T-helper 22 cell (primary cell): ENCODE measurements around the gene ADARB1.
A peak's percentile ranks its signal among the peaks of the same experiment; 100 is the strongest.

Source experiments
- DNase-seq: peaks from one replicate; pipeline ENCODE4 v3.0.0-alpha.2; 2020; ENCODE audit warnings: low read depth

The ADARB1 gene

DNA sequence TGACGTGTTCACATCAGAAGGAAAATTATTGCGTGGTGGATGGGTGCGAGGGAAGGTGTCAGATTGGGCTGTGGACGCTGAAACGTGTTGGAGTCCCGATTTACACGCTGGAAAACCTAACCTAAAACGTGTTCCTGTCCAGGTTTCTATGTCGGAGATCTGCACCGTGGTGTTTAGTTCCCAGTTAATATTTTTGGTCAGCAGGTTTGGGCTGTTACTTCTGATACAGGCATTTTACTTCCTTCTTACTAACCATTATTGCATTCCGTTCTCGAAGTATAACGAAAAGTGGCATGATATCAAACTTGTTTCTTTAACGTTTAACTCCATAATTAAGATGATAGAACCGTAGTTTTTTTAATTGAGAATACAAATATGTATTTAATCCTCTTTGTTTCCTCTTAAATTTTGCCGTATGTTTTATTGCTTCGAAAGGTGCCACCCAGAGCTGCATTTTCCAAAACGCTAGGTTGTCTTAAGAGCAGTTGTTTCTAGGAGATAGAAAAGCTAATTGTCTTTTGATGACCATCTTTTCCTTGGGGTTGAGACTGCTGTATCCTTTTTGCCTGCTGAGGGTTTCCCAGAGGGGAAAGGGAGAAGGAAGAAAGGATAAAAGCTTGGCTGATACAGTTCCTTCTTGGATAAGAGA is 1.3 kb downstream of the ADARB1 start:
- no peak for DNase-seq

DNA sequence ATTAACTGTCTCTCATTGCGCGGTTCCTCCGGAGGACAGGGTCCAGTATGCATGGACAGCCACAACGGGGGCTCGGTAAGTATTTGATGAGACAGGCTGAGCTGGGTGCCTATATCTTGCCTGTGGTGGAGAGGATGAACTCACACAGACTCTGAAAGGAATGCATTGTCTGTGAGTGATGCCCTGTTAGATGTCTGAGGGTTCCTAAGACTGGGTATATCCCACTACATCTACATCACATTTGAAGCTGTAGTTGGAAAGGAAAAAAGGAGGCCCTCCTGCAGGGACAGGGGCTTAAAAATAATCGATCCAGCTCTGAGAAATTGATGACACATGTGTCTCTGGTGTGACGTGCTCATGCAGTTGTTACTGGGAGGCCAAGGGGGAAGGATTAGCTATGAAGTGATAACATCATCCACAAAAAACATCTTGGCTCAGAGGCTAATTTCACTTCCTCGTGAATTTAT is 1.9 kb downstream of the ADARB1 start:
- DNase-seq: no peak

DNA sequence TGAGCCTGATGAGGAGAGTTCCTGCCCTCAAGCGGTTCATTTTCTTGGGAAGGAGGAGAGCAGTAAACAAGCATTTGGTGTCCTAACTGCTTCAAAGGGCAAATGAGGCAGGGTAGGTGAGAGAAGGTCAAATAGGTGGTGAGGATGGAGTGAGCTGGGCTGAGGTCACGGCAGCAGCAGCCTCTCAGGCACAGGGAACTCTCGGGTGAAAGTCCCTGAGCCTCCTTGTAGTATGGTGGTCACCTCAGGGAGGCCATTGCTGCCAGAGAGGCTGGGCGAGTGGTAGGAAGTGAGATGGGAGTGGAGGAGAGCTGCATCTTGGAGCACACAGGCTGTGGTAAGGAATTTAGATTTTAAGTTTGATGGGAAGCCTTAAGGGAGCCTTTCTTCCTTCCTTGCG is 4.0 kb downstream of the ADARB1 start:
- no peak for DNase-seq

DNA sequence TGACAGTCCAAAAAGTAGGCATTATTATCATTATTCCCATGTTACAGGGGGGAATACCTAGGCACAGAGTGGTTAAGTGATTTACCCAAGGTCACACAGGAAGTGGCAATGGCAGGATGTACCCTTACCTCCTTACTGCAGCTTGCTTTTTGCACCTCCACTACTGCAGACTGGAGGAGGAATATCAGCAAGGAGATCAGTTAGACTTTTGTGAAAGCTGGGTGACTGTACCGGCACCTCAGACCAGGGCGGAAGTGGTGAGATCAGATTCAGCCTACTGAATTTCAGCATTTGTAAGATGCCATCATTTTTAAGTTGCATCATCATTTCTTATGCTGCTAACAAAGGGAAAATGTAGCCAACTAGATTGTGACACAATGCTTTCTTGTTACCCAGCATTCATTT is 4.5 kb downstream of the ADARB1 start:
- peak; percentile 76 for DNase-seq

DNA sequence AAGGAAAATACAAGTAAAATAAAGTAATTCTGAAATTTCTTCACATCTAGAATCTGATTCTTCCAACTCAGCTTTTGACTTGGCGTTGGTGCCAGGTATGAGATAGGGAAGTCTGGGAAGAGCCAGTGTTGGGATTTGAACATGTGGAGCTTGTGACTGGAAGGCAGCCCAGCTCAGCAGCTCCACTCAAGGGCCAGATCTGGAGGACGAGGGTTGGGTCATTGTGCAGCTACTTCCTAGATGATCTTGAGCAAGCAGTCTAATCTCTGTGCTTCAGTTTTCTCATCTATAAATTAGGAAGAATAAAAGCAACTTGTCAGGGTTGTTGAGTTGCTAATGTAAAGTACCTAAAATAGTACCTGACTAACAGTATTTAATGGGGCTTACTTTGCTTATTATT is 5.0 kb downstream of the ADARB1 start:
- DNase-seq: no peak

DNA sequence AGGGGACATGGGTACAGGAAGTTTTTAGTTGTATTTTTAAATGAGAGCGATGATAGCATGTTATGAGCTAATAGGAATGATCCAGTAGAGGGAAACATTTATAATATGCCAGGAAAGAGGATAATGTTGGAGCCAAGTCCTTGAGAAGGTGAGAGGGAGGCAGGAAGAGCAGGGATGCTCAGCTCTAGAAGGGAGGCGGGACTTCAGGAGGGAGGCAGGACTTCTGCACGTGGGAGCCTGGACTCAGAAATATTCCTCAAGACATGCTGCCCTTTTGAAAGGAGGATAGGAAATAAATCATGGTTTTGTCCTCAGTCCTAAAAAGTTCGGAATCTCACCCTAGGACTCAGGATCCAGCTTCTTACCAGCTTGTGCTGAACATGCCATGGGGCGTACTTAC is 5.9 kb downstream of the ADARB1 start:
- no peak for DNase-seq

DNA sequence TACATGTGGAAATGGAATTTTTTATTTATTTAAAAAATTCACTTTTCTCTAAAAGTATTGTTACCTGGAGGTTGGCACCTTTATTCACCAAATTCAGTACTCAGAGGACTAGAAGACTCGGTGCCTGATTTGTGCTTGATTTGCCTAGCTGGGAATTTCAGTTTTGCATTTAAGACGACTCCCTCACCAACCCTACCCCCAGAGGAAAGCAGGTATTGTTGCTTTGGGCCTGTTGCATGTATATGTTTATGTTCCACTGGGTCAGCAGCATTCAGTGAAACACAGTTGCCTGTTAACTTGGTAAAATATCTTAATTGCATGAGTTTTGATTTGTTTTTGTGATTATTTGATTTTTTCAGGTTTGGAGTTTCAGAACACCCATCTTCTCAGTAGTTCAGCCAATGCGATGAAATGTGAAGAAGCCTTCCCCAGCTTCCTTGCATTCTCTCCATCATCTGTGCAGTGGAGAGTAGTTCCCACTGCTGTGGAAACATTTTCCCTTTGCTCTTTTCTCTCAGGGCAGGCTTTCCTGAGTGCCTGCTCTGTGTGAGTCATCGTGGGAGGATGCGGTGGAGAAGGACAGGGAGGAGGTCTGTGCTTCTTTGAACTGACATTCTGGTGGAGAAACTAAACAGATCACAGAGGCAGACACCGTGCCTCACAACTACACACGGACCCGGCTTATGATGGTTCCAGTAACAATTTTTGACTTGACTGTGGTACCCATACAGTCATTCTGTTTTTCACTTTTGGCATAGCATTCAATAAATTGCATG is 6.4 kb downstream of the ADARB1 start:
- DNase-seq: peak; percentile 41

DNA sequence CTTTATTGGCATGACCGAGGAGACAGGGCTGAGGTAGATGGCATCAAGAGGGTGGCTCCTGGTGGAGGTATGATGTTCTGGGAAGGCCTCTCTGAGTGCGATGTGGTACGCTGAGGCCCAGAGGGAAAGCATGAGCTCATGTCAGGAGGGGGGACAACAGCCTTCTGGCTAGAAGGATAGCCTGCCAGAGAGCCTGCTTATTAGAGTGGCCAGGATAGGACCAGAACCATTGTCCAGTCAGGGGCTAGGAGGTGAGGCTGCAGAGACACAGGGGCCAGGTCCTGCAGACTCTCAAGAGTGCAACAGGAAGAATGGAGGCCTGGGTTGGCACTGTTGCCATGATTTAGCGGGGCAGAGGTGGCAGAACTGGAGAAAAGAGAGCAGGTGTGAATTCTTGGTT is 7.3 kb downstream of the ADARB1 start:
- no peak for DNase-seq

DNA sequence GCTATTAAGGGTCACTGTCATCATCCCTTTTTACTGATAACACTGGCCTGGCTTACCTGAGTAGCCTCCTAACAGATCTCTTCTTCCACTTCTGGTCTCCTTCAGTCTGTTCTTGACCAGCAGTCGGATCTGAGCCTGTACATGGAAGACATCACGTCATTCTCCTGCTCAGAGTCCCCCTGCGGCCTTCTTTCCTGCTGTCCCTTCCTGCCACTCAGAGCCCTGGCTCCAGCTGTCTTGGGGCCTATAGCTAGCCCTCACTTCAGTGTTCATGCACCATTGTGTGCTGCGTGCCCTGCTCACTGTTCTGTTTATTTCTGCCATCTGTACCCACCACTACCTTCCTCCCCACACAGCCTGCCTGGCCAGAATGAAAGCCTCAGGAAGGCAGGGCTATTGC is 8.4 kb downstream of the ADARB1 start:
- DNase-seq: no peak

DNA sequence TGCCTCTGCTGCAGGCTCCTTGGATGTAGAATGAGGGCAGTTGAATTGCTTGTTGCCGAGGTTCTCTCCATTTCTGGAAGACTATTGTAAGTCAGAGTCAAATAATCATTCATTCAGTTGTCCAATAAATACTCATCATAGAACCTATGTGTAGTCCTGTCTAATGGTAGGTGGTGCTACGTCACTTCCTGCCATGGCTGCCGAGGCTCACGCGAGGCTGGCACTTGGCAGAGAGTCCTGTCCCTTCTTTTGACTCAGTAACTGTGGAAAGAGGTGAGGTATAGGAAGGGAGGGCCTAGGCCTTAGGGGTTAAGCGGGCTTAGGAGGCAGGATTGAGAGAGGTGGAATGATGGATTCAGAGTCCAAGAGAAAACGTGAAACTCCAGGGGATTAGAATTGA is 9.7 kb downstream of the ADARB1 start:
- no peak for DNase-seq

DNA sequence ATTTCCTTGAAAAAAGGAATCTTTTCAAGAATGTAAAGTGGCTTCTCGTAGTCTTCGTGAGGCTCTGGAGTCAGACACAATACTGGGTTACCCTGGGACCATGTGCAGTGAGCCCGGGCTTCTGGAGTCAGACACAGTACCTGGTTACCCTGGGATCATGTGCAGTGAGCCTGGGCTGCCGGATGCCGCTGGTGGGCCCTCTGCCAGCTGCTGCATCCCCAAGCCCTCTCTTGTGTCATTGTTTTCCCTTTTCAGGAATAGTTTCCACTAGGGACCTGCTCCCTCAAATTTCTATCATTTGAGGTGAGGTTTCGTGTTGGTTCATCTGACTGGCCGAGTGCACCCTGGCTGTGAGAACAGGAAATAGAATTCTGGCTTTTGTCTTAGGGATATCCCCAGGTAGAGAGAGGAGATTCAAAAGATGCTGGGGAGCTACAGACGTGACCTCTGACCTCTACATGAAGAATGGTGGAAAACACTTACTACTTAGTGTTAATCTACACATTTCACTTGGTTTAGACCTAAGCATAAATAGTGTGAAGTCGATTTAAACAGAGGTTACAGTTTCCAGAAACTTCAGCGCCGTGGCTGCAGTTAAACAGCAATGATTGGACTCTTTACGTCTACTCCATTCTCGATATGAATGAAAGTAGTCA is 10.6 kb downstream of the ADARB1 start:
- no peak for DNase-seq

DNA sequence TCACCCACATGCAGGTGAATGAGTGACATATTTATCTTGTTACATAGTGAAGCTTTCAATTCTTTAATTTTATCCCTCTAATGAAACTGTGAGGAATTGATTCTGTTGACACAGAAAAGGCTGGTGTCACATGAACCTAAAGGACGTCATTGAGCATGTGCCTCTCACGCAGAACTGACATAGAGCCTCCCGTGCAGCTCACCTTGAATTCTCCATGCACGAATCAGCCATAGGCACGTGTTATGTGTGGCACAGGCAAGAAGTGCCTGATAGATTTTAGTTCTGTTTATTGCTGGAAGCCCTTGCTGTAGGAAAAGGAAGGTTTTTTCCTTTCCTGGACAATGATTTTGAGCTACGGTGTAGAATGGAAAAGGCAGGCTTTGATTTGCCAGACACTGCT is 11.3 kb downstream of the ADARB1 start:
- DNase-seq: no peak

DNA sequence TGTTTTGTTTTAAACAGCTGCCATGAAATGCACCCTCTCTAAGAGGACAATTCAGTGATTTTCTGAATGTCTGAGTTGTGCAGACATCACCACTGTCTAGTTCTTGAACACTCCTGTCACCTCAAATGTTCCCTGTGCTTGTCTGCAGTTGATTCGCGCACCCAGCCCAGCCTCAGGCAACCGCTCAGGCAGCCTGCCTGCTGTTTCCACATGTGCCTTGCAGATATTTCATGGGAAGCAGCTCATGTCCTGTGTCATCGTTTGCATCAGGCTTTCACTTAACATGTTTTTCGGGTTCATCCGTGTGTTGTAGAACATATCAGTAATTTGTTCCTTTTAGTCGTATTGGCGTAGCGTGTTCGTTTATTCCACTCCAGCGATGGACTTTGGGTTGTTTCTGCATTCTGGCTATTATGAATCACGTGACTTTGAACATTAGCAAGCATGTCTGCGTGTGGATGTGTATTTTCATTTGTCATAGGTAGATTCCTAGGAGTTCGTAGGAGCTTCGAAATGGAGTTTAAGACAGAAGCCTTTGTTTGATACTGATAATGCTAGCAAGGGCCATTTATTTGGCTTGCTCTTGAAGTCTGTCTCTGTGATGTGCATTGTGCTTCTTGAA is 12.1 kb downstream of the ADARB1 start:
- no peak for DNase-seq

DNA sequence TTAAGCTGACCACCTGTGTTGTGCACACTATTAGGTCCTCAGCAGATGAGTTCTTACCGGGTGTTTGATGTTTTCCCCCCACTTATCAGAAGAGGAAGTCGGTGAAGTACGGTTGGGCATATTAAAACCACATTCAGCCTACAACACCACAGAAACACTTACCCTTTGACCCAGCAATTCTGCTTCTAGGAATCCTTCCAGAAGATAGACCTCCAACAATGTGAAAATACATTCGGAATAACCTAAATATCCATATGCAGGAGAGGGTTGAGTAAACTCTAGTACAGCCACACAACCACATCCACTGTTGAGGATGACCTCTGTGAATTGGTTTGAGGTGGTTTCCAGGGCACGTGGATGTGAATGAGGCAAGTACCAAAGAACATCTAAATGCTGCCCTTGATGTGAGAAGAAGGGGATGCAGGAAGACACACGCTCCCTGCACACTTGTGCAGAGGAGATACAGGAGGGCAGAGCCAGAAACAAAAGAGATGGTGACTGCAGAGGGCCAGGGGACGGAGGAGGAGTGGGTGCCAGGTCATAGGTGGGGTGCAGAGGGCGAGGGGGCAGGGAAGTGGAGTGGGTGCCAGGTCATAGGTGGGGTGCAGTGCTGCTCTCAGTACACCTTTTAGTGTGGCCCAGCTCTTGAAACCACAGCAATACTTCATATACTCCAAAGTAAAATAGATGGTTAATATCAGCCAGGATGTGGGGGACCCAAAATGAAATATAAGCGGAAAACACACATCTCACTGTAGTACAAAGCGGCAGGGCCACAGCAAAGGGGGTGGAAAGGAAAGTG is 12.8 kb downstream of the ADARB1 start:
- DNase-seq: no peak

DNA sequence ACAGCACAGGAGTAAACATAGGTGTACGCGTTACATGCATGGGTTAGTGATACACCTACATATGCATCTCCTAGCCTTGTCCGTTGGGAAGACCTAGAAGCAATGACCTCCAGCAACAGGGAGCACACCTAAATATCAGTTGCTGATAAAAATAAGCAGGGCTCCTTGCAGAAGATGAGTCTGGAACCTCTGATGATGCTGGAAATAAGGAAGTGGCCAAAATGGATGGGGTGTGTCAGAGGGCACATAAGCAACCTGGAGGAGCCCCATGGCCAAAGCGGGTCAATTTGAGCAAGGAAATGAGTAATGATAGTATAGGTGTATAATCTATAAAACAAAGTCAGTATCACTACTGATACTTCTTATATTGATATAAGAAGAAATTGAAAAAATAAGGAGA is 13.7 kb downstream of the ADARB1 start:
- DNase-seq: no peak

DNA sequence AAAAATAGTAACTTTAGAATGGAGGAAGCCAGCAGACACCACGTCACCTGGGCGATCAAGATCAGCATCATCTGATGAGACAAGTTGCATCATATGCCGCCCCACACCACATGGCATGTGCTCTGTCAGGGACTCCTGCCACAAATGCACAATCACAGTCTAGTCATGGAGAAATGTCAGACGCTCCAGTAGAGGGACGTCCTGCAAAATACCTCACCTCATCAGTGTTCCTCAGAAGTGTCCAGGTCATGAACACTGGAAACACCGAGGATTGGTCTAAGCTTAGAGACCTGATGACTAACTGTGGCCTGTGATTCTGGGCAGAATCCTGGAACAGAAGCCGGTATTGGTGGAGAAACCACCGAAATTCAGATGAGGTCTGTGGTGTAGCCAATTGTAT is 14.3 kb downstream of the ADARB1 start:
- DNase-seq: no peak

DNA sequence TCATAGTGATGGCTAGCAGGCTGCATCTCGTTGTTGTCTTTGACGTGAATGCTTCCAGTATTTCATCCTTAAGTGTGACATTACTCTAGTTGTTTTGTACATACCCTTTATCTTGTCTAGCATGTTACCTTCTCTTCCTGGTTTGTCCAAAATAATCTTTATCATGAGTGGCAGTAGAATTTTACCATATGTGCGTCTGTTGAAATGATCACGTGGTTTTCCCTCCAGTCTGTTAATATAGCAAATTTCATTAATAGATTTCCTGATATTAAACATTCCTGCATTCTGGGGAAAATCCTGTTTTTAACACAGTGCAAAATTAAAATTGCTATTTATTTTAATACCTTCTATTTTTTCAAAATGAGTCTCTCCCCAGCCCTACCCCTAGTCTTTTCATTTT is 15.6 kb downstream of the ADARB1 start:
- no peak for DNase-seq

DNA sequence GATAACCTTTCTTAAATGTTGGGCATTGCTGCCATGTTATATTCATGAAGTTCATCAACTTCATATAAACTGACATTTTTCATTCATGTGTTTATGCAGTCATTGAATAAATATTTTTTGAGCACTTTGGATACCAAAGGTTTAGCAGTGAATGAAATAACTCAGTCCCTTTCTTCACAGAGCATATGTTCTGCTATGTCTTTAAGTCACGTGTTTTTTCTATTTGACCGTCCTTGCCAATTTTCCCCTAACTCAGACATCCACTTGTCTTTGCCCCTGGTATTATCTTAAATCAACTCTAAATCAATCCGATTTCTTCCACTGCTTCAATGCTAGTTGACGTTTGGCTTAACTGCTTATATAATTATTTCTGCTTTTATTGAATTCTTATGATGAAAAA is 16.6 kb downstream of the ADARB1 start:
- no peak for DNase-seq

DNA sequence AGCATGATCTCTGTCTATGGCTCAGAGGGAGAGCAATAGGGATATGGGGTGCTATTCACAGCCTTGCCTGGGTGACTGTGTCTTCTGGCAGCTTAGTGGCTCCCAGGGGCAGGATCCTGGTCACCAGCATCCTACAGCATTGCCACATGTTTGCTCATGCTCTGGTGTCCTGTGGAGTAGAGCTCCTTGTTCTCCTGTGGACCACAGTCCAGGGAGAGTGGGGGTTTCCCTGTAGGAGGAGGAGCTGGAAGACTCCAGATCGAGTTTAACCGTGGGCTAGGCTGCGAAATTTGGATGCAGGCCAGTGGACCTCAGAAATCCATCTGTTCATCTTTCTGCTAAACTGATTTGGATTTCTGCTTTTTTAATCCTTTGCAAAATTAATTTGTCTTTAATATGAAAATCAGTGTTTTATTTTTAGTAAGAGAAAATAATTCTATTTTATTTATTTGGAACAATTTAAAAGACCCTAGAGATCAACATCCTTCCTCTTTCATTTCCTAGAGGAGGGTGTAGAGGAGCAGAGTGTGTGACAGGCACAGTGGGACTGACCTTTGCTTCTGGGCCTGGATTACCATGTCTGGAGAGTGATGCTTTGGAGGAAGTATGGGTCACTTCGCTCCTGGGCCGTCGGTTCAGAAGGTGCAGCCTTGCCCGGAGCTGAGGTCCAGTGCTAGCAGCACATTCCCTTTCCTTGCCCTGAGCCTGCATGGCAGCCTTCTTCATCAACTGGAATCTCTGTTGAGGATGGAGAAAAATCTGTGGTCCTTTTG is 17.4 kb downstream of the ADARB1 start:
- DNase-seq: no peak

DNA sequence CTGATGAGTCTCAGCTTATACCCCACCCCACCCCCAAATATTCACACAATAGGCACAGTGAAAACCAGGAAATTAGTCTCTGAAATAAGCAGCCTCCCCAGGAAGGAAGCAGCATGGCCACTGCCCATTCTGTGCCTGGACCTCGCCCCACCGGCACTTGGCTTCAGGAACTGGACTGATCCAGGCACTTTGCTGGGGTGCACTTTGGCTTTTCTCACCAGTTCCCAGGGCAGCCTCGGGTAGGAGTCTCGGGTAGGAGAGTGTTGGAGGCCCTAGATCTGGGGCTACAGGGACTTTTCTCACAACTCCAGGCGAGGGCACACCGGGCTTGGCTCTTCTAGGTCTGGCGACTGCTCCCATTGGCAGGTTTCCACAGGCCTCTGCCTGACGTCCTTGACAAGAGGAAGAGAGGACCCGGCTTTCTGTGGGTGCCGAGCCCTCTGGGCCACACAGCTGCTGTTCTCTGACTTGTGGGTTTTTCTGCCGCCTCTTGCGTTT is 18.7 kb downstream of the ADARB1 start:
- no peak for DNase-seq

DNA sequence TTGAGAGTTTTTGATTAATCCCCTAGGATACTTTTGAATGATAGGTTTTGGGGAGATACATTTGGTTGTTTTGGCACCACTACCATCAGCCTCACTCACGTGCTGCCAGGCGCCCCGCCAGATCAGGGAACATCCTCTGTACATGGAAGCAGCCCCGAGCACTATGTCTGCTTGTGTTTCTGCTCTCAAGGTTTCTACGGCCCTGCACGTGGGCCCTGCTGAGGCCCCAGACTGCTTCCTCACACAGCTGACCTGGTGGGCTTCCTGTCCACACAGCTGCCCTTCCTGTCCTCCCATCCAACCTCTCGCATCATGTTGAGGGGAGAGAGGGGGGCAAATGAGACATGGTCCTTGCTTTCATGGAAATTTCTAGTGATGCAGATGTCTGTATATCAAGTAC is 20.0 kb downstream of the ADARB1 start:
- DNase-seq: no peak
